PC-9 (cell line): ENCODE data around the gene ALG5.

Experiments used
- EZH2 ChIP-seq: fragments of 200-600 bp; sonication (generic); IDR thresholded peaks from 2 replicates; pipeline ENCODE4 v1.8.0; 2017; ENCODE audit warnings: antibody characterized with exemption, low read depth
- TF ChIP-seq, protein P1 (sequence below): fragments of 200-600 bp; sonication (generic); conservative IDR thresholded peaks from 2 replicates; pipeline ENCODE4 v1.6.1; 2017; ENCODE audit warnings: mixed run types, antibody characterized with exemption, mild to moderate bottlenecking, moderate library complexity

GRCh38 chr13:36973009-36973408 is 26.1 kb downstream of the ALG5 start:
- TF ChIP-seq, protein P1, sequence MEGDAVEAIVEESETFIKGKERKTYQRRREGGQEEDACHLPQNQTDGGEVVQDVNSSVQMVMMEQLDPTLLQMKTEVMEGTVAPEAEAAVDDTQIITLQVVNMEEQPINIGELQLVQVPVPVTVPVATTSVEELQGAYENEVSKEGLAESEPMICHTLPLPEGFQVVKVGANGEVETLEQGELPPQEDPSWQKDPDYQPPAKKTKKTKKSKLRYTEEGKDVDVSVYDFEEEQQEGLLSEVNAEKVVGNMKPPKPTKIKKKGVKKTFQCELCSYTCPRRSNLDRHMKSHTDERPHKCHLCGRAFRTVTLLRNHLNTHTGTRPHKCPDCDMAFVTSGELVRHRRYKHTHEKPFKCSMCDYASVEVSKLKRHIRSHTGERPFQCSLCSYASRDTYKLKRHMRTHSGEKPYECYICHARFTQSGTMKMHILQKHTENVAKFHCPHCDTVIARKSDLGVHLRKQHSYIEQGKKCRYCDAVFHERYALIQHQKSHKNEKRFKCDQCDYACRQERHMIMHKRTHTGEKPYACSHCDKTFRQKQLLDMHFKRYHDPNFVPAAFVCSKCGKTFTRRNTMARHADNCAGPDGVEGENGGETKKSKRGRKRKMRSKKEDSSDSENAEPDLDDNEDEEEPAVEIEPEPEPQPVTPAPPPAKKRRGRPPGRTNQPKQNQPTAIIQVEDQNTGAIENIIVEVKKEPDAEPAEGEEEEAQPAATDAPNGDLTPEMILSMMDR, result no peak
- no peak for TF ChIP-seq EZH2
